HG03039 (cell line): ENCODE measurements around the gene ATP7B.
"Not testable (repeated sequence)": the region's sequence is repeated elsewhere in the genome, so short reads cannot be mapped to it uniquely, and the experiment has no call there.

Experiments used
- ATAC-seq: cut with Tn5 transposase; IDR thresholded peaks from one replicate; pipeline ENCODE4 v1.9.1; 2021; ENCODE audit warnings: mild to moderate bottlenecking, moderate library complexity; ENCODE audit not compliant: unreplicated experiment

The ATP7B gene

GRCh38 chr13:52006523-52007245, 4.6 kb downstream of the ATP7B start:
- ATAC-seq: no peak

- no peak for ATAC-seq
Measured at GRCh38 chr13:52005841-52006522, 5.3 kb downstream of the ATP7B start.

- ATAC-seq: no peak
Measured at GRCh38 chr13:52004511-52005170, 6.6 kb downstream of the ATP7B start.

- no peak for ATAC-seq
Measured at GRCh38 chr13:52003541-52003940, 7.7 kb downstream of the ATP7B start.

- ATAC-seq: no peak
Measured at GRCh38 chr13:52002361-52002760, 8.9 kb downstream of the ATP7B start.

GRCh38 chr13:52001120-52001731, 10.0 kb downstream of the ATP7B start:
- ATAC-seq: peak; percentile 75

GRCh38 chr13:51999921-52000320, 11.3 kb downstream of the ATP7B start:
- no peak for ATAC-seq

GRCh38 chr13:51999510-51999911, 11.7 kb downstream of the ATP7B start:
- ATAC-seq: no peak

- no peak for ATAC-seq
Measured at GRCh38 chr13:51998723-51999509, 12.3 kb downstream of the ATP7B start.

- no peak for ATAC-seq
Measured at GRCh38 chr13:51997641-51998330, 13.5 kb downstream of the ATP7B start.

- ATAC-seq: no peak
Measured at GRCh38 chr13:51997186-51997585, 14.1 kb downstream of the ATP7B start.

GRCh38 chr13:51996641-51997040, 14.6 kb downstream of the ATP7B start:
- no peak for ATAC-seq

GRCh38 chr13:51995677-51996551, 15.3 kb downstream of the ATP7B start:
- ATAC-seq: no peak

- ATAC-seq: no peak
Measured at GRCh38 chr13:51993713-51994112, 17.5 kb downstream of the ATP7B start.

- no peak for ATAC-seq
Measured at GRCh38 chr13:51988988-51989618, 22.1 kb downstream of the ATP7B start.

- not testable (repeated sequence) for ATAC-seq
Measured at GRCh38 chr13:51984904-51985303, 26.3 kb downstream of the ATP7B start.

- ATAC-seq: not testable (repeated sequence)
Measured at GRCh38 chr13:51983292-51983691, 28.0 kb downstream of the ATP7B start.

- ATAC-seq: no peak
Measured at GRCh38 chr13:51981355-51981754, 29.9 kb downstream of the ATP7B start.

GRCh38 chr13:51980908-51981307, 30.3 kb downstream of the ATP7B start:
- no peak for ATAC-seq
